GM18861 (cell line): ENCODE data around the gene TEPSIN.

ENCODE experiments used
- ATAC-seq: cut with Tn5 transposase; IDR thresholded peaks from one replicate; pipeline ENCODE4 v1.9.1; 2021; ENCODE audit not compliant: unreplicated experiment

Gene TEPSIN

DNA sequence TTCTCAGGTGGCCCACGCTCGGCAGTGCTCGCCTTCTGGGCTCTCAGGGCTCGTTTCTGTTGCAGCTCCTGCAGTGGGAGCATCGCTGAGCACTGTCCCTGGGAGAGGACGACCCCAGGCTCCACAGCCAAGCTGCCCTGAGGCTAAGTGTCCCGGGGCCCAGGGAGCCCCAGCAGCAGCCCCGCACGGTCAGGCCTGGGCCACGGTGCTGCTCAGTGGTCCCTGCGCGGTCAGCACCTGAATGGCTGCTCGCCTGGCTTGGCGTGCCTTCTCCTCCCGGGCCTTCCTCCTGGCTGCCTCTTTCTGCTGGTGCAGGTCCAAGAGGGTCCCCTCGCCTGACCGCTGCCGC is 39.4 kb downstream of the TEPSIN start:
- ATAC-seq = no peak

DNA sequence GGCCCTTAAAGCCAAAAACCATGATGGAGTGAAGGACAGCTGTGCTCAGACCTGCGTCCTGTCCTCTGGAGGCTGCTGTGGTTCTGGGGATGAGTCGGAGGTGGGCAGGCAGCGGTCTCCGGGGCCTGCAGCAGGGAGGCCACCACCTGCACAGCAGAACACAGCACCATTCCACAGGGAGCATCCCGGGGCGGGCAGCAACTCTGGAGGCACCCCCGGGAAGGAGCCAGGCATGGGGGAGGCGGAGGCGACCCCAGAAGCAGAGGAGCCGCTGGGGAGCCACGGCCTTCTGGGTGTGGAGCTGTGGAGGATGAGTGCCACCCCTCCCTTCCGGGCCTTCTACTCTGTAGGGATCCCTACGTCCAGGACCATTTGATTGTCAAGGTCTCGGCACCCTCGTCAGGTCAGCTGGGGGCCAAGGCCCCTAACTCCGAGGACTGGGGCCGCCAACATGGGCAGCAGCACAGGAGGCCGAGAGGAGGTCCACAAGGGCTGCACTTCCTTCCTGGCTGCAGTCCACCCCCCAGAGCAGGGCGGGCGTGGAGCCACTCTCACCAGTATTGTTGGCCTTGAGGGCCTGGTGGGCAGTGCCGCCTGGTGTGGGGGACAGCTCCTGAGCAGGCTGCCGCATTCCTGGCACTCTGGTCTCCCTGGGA is 39.9 kb downstream of the TEPSIN start:
- ATAC-seq = no peak

DNA sequence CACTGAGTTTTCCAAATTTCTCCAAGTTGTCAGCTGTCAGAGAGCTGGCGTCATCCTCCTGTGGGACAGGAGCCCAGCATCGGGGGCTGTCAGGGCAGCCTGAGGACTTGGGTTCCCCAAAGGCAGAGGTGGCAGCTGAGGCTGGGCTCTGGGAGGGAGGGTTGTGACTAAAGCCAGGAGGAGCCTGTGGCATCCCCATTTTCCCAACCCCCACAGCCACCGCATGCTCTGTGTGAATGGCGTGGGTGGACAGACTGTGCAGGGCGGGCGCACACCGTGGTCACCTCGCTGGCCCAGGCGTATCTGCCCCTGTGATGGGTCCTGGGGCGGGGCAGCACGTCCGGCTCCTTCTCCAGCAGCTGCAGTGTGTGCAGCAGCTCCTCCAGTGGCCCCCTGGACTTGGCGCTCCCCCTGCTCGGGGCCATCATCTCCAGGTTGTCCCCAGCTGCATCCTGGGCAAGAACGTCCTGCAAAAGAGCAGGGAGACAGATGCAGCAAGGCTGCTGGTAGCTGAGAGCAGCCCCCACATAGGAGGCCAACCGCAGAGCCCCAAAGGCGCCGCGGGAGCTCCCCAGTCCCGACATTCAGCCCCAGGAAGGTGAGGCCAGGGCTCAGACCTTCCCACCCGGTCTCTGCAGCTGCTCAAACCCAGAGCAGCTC is 40.9 kb downstream of the TEPSIN start:
- no peak for ATAC-seq

DNA sequence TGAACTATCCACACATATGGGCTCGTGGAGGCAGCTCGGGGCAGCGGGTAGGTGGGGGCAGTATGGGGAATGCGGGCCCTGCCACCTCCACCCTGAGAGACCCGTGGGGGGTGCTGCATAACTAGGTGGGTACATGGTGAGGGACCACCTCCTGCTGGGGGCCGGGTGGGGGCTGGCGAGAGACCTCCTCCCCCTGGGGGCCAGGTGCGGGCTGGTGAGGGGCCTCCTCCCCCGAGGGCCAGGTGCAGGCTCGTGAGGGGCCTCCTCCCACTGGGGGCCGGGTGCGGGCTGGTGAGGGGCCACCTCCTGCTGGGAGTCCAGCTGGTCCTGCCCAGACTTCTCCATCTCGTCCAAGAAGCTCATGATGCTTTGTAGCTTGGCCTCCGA is 41.5 kb downstream of the TEPSIN start:
- no peak for ATAC-seq

DNA sequence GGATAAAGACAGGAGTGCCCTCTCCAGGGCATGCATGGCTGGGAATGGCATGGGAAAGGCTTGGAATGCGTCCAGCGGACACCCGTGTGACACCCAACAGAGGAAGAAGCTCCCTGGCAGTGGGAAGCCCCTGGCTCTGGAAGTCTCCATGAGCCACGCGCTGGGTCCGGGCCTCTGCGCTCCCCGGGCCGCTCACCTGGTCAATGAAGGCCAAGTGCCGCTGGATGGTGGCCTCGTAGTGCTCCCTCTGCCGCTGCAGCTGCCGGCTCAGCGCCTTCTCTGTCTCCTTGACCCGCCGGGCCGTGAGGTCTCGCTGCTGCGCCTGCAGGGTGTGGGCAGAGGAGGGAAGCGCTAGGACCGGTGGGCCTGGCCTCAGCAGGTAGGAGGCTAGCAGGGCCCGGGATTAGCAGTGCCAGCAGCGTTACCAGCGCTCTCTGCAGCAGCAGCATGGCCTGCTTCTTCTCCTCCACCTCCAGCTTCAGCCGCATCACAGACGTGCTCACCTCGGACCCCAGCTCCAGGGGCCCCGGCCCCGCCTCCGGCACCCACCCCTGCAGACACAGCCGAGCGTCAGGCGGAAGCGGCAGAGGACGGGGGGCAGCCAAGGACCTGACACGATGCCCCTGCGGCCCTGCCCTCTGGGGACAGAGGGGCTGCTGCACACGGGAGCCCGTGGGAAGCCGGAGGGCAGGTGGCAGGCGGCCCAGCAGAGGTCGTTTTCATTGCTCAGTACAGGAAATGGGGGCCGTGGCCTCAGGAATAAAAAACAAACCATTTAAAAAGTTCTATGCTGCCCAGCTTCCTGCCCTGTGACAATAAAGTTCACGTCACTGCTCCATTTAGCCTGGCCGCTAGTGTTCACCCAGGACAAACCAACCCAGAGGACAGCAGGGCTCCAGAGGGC is 42.1 kb downstream of the TEPSIN start:
- ATAC-seq = no peak

DNA sequence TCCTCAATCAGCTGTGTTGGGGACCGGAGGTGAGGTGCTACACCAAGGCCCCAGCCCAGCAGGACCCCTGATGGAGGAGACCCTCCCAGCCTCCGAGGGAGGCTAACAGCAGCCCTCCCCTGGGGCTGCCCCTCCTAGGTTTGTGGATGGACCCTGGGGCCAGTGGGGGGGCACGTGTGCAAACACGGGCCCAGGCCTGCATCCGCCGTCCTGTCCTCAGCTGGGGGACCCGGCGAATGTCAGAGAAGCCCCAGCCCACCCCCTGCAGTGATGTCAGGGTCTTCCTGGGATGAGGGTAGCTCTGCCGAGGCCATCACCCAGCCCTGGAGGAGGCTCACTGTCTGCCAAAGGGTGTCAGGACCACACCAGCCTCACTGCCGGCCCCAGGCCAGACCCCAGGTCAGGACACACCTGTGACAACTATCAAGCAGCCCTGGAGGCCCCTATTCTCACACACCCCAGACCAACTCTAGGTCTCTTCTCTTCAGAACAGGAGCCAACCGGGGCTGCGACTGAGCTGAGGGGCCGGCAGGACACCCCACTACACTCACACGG is 42.8 kb downstream of the TEPSIN start:
- no peak for ATAC-seq

DNA sequence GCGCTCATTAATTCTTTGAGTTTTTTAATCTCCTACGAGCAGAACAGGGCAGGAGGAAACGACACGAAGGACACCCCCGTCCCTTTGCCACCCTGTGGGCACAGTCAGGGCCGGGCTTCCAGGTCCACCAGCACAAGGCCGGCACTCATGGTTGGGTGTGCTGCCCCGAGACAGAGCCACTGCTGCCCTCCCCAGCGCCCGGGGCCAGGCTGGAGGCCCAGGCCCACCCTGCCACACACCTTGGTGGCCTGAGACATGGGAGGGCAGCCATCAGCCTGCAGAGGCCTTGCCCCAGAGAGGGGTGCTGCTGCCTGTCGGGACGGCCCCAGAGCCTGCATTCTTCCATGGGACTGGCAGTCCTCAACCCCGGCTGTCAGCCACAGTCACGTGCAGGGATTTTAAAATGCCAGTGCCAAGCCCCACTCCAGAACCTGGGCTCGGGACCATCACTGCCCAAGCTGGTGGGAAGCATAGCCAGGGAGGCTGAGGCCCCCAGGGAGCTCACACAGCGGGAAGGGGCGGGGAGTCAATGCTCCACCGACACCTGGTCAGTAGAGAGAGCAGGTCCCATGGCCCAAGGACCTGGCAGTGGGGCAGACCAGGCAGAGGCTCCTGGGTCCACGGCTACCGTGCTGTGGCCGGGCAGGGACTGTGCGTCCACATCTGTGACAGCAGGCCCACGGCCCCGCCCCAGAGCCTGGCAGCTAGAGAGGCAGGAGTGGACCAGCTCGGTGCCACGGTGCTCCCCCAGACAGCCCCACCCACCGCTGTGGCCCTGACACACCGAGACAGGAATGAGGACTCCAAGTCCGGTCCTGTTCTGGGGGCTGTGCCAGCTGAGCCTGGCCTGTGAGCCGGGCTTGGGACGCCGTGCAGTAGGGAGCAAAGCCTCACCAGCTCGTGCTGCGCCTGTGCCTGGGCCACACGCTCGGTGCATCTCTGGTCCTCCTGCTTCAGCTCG is 43.6 kb downstream of the TEPSIN start:
- ATAC-seq = no peak

DNA sequence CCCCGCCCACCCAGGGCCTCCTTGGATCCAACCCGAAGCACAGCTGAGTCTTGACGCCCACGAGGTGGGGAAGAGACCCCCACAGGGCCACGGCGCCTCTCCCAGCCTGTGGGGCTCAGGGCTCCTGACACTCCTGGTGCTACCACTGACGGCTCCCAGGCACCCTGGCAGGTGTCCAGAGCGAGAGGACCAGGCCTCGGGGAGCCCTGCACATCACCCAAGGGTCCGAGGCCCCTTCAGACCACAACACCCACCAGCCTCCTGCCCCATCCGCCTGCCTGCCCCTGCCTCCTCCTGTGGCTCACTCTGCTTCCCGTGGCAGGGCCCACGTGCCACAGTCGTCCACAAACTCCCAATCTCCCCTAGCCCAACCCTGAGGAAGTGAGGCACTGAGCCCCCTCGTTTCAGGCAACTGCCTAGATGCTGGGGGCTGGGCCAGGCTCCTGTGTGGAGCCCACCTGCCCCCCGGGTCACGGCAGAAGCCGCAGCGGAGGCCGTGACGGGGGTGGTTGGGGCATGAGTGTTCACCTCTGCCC is 44.6 kb downstream of the TEPSIN start:
- ATAC-seq = no peak

DNA sequence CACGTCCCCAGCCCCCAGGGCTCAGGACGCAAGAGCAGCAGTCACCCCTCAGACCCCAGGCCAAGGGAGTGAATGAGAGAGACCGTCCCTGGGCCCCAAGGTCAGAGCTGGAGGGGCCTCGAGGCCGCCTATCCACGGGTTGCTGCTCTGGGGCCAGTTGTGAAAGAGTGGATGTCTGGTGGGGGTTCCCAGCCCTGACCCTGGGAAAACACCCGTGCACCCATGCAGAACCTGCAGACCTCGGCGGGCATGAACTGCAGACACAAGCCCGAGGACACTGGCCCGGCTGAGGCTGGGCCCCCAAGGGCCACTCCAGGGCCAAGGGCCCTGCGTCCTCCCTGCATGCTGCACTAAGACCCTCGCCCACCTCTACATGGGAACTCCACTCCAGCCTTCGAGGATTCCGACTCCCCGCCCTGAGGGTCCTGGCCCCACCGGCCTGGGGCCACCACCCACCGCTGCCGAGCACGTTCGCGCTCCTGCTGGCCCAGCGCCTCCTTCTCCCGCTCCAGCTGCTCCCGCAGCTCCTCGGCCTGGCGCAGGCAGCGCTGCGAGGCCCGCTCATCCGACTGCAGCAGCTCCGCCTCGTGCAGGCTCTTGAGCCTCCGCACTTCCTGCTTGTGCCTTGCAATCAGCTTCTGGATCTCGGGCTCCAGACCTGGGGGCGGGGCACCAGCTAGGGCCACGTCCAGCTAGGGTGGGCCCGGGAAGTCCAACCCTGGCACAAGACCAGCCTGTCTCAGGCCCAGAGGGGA is 45.2 kb downstream of the TEPSIN start:
- no peak for ATAC-seq

DNA sequence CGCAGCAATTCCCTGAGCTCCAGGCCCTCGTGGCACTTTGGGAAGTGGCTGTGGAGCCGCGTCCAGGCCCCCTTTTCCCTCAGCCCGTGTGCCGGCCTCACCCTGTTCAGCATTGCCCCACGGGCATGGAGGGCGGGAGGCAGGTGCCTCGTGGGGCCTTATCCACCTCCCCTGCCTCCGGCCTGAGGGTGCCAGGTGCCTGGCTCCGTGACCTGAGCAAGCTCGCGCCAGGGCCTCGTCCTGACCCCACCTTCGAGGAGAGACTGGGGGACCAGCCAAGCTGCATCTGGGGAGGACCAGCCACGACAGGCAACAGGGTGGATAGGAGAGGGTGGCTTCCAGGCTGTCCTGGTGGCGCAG is 45.8 kb downstream of the TEPSIN start:
- no peak for ATAC-seq

DNA sequence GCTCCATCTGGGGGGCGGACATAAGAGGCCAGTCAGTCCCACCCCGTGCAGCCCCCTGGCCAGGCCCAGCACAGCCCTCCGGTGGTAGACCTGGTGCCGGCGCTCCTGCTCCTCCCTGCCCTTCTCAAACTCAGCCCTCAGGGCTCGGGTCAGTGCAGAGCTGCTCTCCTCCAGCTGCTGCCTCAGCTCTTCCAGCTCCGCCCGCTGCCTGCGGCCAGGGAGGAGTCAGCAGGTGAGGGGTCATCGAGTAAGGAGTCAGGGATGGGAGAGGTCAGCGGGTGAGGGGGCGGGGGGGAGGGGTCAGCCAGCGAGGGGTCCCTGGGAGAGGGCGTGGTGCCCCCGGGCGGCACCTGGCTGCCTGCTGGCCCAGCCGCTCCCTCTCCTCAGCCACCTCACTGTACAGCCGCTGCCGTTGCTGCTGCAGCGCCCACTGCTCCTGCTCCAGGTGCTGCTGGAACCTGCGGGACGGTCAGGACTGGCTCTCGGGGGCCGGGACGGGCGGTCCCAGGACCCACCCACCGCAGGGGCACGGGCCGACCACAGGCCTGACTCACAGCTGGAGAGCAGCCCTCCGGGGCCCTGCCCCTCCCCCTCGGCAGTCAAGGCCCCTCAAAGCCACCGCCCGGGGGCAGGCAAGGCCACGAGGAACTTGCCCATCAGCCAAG is 46.3 kb downstream of the TEPSIN start:
- no peak for ATAC-seq

DNA sequence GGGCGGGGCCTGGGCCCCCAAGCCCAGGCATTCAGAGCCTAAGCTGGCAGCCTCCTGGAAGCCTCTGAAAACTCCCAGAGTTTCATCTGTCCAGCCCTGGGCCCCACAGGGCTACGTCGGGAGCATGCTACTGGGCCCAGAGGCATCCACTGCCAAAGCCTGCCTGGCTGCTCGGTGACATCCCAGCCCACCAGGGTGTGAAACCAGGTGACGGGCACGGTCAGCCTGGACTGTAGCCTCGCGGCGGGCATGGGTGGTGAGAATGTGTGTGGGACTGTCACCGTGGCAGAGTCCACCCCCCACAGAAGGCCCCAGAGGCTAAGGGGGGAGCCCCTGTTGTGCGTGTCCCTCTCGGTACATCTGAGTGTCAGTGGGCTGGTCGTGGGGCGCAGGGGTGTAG is 47.2 kb downstream of the TEPSIN start:
- no peak for ATAC-seq

DNA sequence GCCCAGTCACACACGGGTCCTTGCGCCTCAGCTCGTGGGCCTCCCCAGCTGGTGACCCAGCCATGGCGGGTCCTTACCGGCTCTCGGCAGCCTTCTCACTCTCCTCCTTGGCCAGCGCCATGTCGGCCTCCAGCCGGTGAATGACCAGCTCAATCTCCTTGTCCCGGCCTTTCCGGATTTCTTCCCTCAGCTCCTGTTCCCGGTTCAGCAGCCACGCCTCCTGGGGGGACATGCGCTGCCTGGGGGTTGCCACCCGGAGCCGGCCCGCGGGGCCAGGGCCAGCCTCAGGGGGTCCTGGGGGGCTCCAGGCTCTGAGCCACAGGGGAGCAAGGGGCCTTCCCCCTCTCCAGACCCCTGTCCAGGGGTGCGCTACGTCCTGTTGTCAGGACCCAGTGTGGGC is 47.7 kb downstream of the TEPSIN start:
- no peak for ATAC-seq

DNA sequence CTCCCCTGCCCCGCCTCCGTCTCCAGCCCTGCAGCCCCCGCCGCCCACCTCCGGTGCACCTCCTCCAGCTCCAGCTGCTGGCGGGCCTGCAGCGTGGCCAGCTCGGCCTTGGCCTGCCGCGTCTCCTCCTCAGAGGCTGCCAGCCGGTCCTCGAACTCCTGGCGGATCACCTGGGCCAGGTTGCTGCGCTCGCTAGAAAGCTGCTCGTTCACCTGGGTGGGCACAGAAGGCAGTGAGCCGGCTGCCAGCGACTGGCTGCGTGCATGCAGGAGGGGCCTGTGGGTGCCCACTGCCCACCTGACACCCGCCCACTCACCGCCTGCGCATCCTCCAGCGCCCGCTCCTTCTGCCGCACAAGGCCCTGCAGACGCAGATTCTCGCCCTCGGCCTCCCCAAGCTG is 48.3 kb downstream of the TEPSIN start:
- no peak for ATAC-seq

DNA sequence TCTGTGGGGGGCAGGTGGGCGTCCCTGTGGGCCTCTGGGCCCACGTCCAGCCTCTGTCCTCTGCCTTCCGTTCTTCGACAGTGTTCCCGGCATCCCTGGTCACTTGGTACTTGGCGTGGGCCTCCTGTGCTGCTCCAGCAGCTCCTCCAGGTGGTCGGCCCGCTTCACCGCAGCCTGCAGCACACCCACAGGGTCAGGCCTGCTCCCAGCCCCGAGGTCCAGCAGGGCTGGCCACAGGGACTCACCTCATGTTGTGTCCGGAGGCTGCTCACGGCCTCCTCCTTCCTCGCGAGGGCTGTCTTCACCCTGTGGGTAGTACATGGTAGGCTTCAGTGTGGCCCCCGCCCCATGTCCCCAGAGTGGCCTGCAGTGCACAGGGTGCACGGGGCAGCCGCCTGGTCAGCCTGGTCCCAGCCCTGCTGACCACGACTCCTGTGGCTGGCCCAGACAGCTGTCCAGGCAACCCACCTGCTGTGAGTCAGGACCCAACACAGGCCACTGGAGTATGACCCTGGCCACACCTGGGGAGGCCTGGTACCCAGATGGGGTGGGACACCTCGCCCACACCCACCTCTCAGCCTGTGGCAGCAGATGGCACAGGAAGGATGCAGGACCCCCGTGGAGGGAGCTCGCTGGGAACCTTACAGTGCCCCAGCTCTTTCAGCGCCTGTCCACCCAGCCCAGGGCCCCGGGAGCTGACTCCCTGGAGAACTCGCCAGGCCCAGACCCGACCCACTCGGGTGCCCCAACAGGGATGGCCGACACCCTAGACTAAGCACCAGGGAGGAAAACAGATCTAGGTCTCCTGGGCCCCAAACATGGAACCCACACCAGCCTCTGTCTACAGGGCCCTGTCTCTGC is 49.0 kb downstream of the TEPSIN start:
- ATAC-seq = no peak

DNA sequence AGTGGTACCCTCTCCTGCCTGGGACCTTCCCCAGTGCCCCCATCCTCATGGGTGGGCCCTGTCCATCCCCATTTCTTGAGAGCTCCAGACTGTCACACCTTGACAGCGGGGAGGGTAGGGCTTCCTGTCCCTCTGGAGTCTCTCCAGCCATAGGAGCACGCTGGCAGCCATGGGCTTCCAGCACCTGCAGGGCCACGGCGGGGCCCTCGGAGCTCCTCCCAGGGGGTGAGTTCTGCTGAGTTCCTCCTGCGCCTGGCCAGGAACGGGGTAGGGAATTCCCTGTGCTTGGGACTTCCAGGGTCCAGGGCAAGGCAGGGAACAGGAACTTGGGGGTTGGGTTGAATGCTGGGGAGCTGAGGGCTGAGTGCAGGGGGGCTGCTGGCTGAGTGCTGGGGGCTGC is 49.8 kb downstream of the TEPSIN start:
- no peak for ATAC-seq

DNA sequence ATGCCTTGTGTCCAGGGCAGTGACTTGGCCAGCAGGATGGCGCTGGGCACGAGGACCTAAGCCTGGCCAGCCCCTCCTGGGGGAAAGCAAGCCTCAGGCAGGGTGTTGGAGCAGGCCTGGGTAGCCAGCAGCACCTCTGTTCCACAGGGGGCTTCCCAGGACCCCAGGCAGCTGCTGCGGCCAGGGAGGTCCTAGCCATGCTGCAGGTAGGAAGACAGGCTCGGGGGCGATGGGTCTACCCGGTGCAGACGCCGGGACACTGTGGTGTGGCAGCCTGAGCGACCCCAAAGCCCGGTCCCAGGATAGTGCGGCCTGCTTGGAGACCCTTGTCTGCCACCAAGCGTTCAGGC is 50.4 kb downstream of the TEPSIN start:
- no peak for ATAC-seq
